Neural progenitor cell (in vitro differentiated cells): ENCODE data around the gene ACTL7A. TPM values are rescaled to one million over a fixed set of nuclear protein-coding genes. Genes with fewer than 3 reads are reported as not detected.

ENCODE experiments used
- DNase-seq: peaks from one replicate; pipeline ENCODE4 v3.0.0-alpha.2; 2016; ENCODE audit warnings: low spot score
- H2AFZ ChIP-seq: fragments of 200-600 bp; sonication (generic); replicated peaks from 2 replicates; pipeline ENCODE4 v1.6.1; 2016; ENCODE audit warnings: antibody characterized with exemption
- H3F3A ChIP-seq: fragments of 200-600 bp; sonication (generic); 2 replicates; pipeline ENCODE4 v1.6.1; 2016; ENCODE audit warnings: antibody characterized with exemption, low read depth
- H3K27ac ChIP-seq: fragments of 200-600 bp; sonication (generic); 2 replicates; pipeline ENCODE4 v1.5.1; 2016; ENCODE audit warnings: mild to moderate bottlenecking
- H3K27me3 ChIP-seq: fragments of 200-600 bp; sonication (generic); 2 replicates; pipeline ENCODE4 v1.6.1; 2016; ENCODE audit warnings: mild to moderate bottlenecking, moderate library complexity
- H3K36me3 ChIP-seq: fragments of 200-600 bp; sonication (generic); 2 replicates; pipeline ENCODE4 v1.5.1; 2016
- H3K4me1 ChIP-seq: fragments of 200-600 bp; sonication (generic); 2 replicates; pipeline ENCODE4 v1.6.1; 2016; ENCODE audit warnings: mixed run types
- H3K4me2 ChIP-seq: fragments of 200-600 bp; sonication (generic); 2 replicates; pipeline ENCODE4 v1.6.1; 2016
- H3K4me3 ChIP-seq: fragments of 200-600 bp; sonication (generic); 2 replicates; pipeline ENCODE4 v1.5.1; 2016
- H3K79me2 ChIP-seq: fragments of 200-600 bp; sonication (generic); 2 replicates; pipeline ENCODE4 v1.6.1; 2016; ENCODE audit warnings: low read depth
- H3K9ac ChIP-seq: fragments of 200-600 bp; sonication (generic); 2 replicates; pipeline ENCODE4 v1.6.1; 2016
- H3K9me3 ChIP-seq: fragments of 200-600 bp; sonication (generic); 2 replicates; pipeline ENCODE4 v1.5.1; 2016; ENCODE audit warnings: low read depth
- H4K20me1 ChIP-seq: fragments of 200-600 bp; sonication (generic); 2 replicates; pipeline ENCODE4 v1.6.1; 2016; ENCODE audit warnings: low read depth
- H3K27ac Mint-ChIP-seq: 3 replicates; pipeline ENCODE4 v1.8.0; 2021; ENCODE audit warnings: mixed read lengths
- H3K27me3 Mint-ChIP-seq: 2 replicates; pipeline ENCODE4 v1.8.0; 2022; ENCODE audit warnings: low read depth, mild to moderate bottlenecking, inconsistent platforms, moderate library complexity, mixed read lengths; ENCODE audit not compliant: insufficient read depth
- H3K36me3 Mint-ChIP-seq: 3 replicates; pipeline ENCODE4 v1.8.0; 2021; ENCODE audit warnings: mixed read lengths
- H3K4me1 Mint-ChIP-seq: 3 replicates; pipeline ENCODE4 v1.8.0; 2021; ENCODE audit warnings: mixed read lengths
- H3K4me3 Mint-ChIP-seq: 3 replicates; pipeline ENCODE4 v1.8.0; 2021; ENCODE audit warnings: mild to moderate bottlenecking, moderate library complexity, mixed read lengths
- H3K9me3 Mint-ChIP-seq: 3 replicates; pipeline ENCODE4 v1.8.0; 2020; ENCODE audit warnings: mixed read lengths
- EZH2 ChIP-seq: fragments of 200-600 bp; sonication (generic); IDR thresholded peaks from 2 replicates; pipeline ENCODE4 v1.6.1; 2017; ENCODE audit warnings: antibody characterized with exemption, mild to moderate bottlenecking, moderate library complexity
- EZH2phosphoT487 ChIP-seq: fragments of 200-600 bp; sonication (generic); IDR thresholded peaks from 2 replicates; pipeline ENCODE4 v1.6.1; 2017; ENCODE audit warnings: antibody characterized with exemption
- total RNA-seq: library from RNA; depleted of rRNA; stranded (reverse); fragments of >200 nt; gene quantifications from 2 replicates; pipeline ENCODE4 v1.2.3, GENCODE V29; 2015; ENCODE audit warnings: low replicate concordance
- TF ChIP-seq, protein P1 (sequence below): fragments of 200-600 bp; sonication (generic); IDR thresholded peaks from 2 replicates; pipeline ENCODE4 v1.5.1; 2017; ENCODE audit warnings: antibody characterized with exemption, mild to moderate bottlenecking

ACTL7A gene
- total RNA-seq, 1 donor from 2014 or later, result not detected

- Histone ChIP-seq H3K4me3 (no peak overlapping the region), H2AFZ (no peak overlapping the region), H3K27ac (no peak overlapping the region), H3K79me2 (no peaks in the 10 kb centered on the region), H4K20me1 (no peaks in the 10 kb centered on the region), H3K4me2 (no peak overlapping the region), H3K36me3 (no peaks in the 10 kb centered on the region), H3K9me3 (no peaks in the 10 kb centered on the region), H3F3A (no peaks in the 10 kb centered on the region), H3K27me3 (no peaks in the 10 kb centered on the region), H3K9ac (no peak overlapping the region), H3K4me1 (no peaks in the 10 kb centered on the region)
- DNase-seq, result no peak
- Mint-ChIP-seq H3K27me3 (no peaks in the 10 kb centered on the region), H3K4me3 (no peak overlapping the region), H3K9me3 (no peaks in the 10 kb centered on the region), H3K36me3 (peaks cover 13% of the 10 kb centered on the region), H3K4me1 (peaks cover 3% of the 10 kb centered on the region), H3K27ac (no peak overlapping the region)
- TF ChIP-seq EZH2phosphoT487 (no peak), EZH2 (no peak)
- TF ChIP-seq, protein P1, sequence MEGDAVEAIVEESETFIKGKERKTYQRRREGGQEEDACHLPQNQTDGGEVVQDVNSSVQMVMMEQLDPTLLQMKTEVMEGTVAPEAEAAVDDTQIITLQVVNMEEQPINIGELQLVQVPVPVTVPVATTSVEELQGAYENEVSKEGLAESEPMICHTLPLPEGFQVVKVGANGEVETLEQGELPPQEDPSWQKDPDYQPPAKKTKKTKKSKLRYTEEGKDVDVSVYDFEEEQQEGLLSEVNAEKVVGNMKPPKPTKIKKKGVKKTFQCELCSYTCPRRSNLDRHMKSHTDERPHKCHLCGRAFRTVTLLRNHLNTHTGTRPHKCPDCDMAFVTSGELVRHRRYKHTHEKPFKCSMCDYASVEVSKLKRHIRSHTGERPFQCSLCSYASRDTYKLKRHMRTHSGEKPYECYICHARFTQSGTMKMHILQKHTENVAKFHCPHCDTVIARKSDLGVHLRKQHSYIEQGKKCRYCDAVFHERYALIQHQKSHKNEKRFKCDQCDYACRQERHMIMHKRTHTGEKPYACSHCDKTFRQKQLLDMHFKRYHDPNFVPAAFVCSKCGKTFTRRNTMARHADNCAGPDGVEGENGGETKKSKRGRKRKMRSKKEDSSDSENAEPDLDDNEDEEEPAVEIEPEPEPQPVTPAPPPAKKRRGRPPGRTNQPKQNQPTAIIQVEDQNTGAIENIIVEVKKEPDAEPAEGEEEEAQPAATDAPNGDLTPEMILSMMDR, result no peak
These were observed 3.0 kb downstream of the ACTL7A start for GRCh38 chr9:108865037-108865436.

DNA sequence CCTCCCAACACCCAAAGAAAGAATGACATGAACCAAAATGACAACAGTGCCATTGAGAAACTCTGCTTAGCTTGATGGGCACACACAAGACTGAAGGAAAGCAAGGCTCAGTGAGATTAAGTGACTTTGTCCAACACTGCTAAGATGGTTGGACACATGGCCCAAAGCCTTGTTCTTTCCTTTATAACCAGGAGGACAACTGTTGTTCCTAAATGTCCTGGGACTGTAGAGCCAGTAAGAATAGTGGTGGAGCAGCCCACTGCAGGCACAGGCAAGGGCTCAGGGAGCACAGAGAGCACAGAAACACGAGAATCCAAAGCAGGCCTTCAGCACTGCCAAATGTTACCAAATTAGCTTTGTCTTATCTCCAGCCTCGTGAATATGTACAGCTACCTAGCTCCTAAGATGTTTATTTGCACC is 3.9 kb downstream of the ACTL7A start:
- no peaks in the 10 kb centered on the region for H3K27me3 Mint-ChIP-seq
- H3K9me3 Mint-ChIP-seq, result no peaks in the 10 kb centered on the region
- Histone ChIP-seq H3K27me3 (no peaks in the 10 kb centered on the region), H3K79me2 (no peaks in the 10 kb centered on the region), H3K4me1 (no peaks in the 10 kb centered on the region), H3K9me3 (no peaks in the 10 kb centered on the region), H4K20me1 (no peaks in the 10 kb centered on the region), H3K4me3 (no peak overlapping the region), H3K9ac (no peak overlapping the region), H3F3A (no peaks in the 10 kb centered on the region), H3K27ac (no peak overlapping the region), H3K4me2 (no peak overlapping the region), H3K36me3 (no peaks in the 10 kb centered on the region), H2AFZ (no peak overlapping the region)
- no peak overlapping the region for H3K27ac Mint-ChIP-seq
- H3K4me3 Mint-ChIP-seq, result no peak overlapping the region
- TF ChIP-seq EZH2 (no peak), EZH2phosphoT487 (no peak)
- TF ChIP-seq, protein P1, result no peak
- DNase-seq, result no peak
- peaks cover 3% of the 10 kb centered on the region for H3K4me1 Mint-ChIP-seq
- peaks cover 19% of the 10 kb centered on the region for H3K36me3 Mint-ChIP-seq

DNA sequence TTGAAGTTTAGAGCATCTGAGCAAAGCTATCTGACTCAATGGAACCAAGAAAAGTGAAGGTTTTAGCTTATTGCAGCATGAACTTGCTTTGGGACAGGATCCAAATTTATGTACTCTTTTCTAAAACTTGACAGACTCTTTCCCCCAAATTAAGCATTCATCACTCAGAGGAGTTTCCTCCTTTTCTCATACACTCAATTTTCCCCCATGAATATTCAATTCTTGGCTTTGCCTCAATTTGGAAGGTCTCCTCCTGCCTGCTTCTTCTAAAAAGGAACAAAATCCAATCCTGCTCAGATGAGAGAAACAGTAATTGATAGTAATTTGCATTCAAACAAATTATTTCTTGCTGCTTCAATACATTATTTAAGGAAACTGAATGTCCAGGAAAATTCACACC is 5.0 kb downstream of the ACTL7A start:
- no peaks in the 10 kb centered on the region for H3K27me3 Mint-ChIP-seq
- Histone ChIP-seq H3K4me1 (no peaks in the 10 kb centered on the region), H3K27ac (no peak overlapping the region), H3K4me3 (no peak overlapping the region), H3K27me3 (no peaks in the 10 kb centered on the region), H4K20me1 (no peaks in the 10 kb centered on the region), H3K36me3 (no peaks in the 10 kb centered on the region), H3K9me3 (no peaks in the 10 kb centered on the region), H2AFZ (no peak overlapping the region), H3K79me2 (no peaks in the 10 kb centered on the region), H3K9ac (no peak overlapping the region), H3F3A (no peaks in the 10 kb centered on the region), H3K4me2 (no peak overlapping the region)
- no peaks in the 10 kb centered on the region for H3K4me1 Mint-ChIP-seq
- no peak for DNase-seq
- no peak overlapping the region for H3K4me3 Mint-ChIP-seq
- peaks cover 29% of the 10 kb centered on the region for H3K36me3 Mint-ChIP-seq
- H3K27ac Mint-ChIP-seq, result no peak overlapping the region
- H3K9me3 Mint-ChIP-seq, result no peaks in the 10 kb centered on the region
- TF ChIP-seq EZH2, result no peak
- TF ChIP-seq, protein P1, result no peak
- no peak for TF ChIP-seq EZH2phosphoT487
